IMR-90 (cell line): ENCODE data around the gene TBC1D16. TPM values are rescaled to one million over a fixed set of nuclear protein-coding genes. Genes with fewer than 3 reads are reported as not detected.

ENCODE experiments used
- ATAC-seq: fragments of 200-7000 bp; cut with Tn5 transposase; 2 replicates; pipeline ENCODE4 v1.9.1; 2020; ENCODE audit warnings: low read depth, mild to moderate bottlenecking, moderate library complexity
- BruUV-seq: library from RNA; stranded (reverse); fragments of 400-500 nt; replicated peaks from 2 replicates; lab custom pipeline; 2021; lab: Mats Ljungman, UMichigan
- CTCF ChIA-PET: fragments of 300-600 bp; formaldehyde crosslinking; extraction: SDS; loops from one replicate; lab custom pipeline; 2021; ENCODE audit warnings: antibody characterized with exemption; lab: Yijun Ruan, JAX
- POLR2A ChIA-PET: fragments of 300-600 bp; sonication (Branson Sonifier 250); formaldehyde crosslinking; loops from one replicate; lab custom pipeline; 2022; ENCODE audit warnings: antibody characterized with exemption; ENCODE audit not compliant: unreplicated experiment; lab: Charles Lee
- DNase-seq: peaks from one replicate; pipeline ENCODE4 v3.0.0; 2013
- H2AFZ ChIP-seq: replicated peaks from 2 replicates; pipeline ENCODE3; 2013; ENCODE audit warnings: low read length, mild to moderate bottlenecking; ENCODE audit not compliant: poor library complexity
- H2AK5ac ChIP-seq: 2 replicates; pipeline ENCODE4 v1.6.1; 2013; ENCODE audit warnings: low read depth, low read length, inconsistent platforms
- H2AK9ac ChIP-seq: replicated peaks from 2 replicates; pipeline ENCODE3; 2013; ENCODE audit warnings: mild to moderate bottlenecking, low read depth, low read length, moderate library complexity; ENCODE audit not compliant: poor library complexity
- H2BK120ac ChIP-seq: 2 replicates; pipeline ENCODE4 v1.6.1; 2013; ENCODE audit warnings: low read depth, low read length, inconsistent platforms
- H2BK15ac ChIP-seq: 3 replicates; pipeline ENCODE4 v1.6.1; 2013; ENCODE audit warnings: low read depth, low read length, inconsistent platforms
- H2BK20ac ChIP-seq: 2 replicates; pipeline ENCODE4 v1.6.1; 2013; ENCODE audit warnings: low read depth, mild to moderate bottlenecking, inconsistent platforms, low read length, moderate library complexity
- H2BK5ac ChIP-seq: 2 replicates; pipeline ENCODE4 v1.6.1; 2013; ENCODE audit warnings: mild to moderate bottlenecking, low read depth, low read length, inconsistent platforms; ENCODE audit not compliant: poor library complexity, severe bottlenecking
- H3K14ac ChIP-seq: replicated peaks from 2 replicates; pipeline ENCODE4 v1.6.1; 2013; ENCODE audit warnings: low read depth, low read length, inconsistent platforms
- H3K18ac ChIP-seq: 2 replicates; pipeline ENCODE4 v1.6.1; 2013; ENCODE audit warnings: low read depth, low read length, control low read depth
- H3K23ac ChIP-seq: 2 replicates; pipeline ENCODE4 v1.6.1; 2013; ENCODE audit warnings: low read depth, low read length, inconsistent platforms
- H3K27ac ChIP-seq: 2 replicates; pipeline ENCODE4 v1.5.1; 2013; ENCODE audit warnings: mild to moderate bottlenecking, control low read depth, low read length; ENCODE audit not compliant: insufficient read depth
- H3K27me3 ChIP-seq: 2 replicates; pipeline ENCODE4 v1.6.1; 2013; ENCODE audit warnings: low read length; ENCODE audit not compliant: control insufficient read depth, insufficient read depth
- H3K36me3 ChIP-seq: 2 replicates; pipeline ENCODE4 v1.6.1; 2013; ENCODE audit warnings: low read length, mixed read lengths; ENCODE audit not compliant: control insufficient read depth, insufficient read depth
- H3K4ac ChIP-seq: 2 replicates; pipeline ENCODE4 v1.6.1; 2013; ENCODE audit warnings: low read depth, low read length, inconsistent platforms
- H3K4me1 ChIP-seq: 2 replicates; pipeline ENCODE4 v1.6.1; 2013; ENCODE audit warnings: low read length, mixed read lengths; ENCODE audit not compliant: control insufficient read depth, insufficient read depth
- H3K4me2 ChIP-seq: 2 replicates; pipeline ENCODE4 v1.6.1; 2013; ENCODE audit warnings: low read depth, mild to moderate bottlenecking, control low read depth, low read length, moderate library complexity
- H3K4me3 ChIP-seq: 2 replicates; pipeline ENCODE4 v1.5.1; 2013; ENCODE audit warnings: low read depth, mild to moderate bottlenecking, control low read depth, low read length, moderate library complexity; ENCODE audit not compliant: insufficient read depth
- H3K56ac ChIP-seq: 2 replicates; pipeline ENCODE4 v1.6.1; 2013; ENCODE audit warnings: low read length, inconsistent platforms; ENCODE audit not compliant: insufficient read depth; ENCODE audit errors: extremely low read depth
- H3K79me1 ChIP-seq, 2 experiments: 2 replicates each; pipeline ENCODE4 v1.6.1; 2013; ENCODE audit warnings: low read length in 2 of 2, inconsistent platforms in 1 of 2, low read depth in 1 of 2
- H3K9ac ChIP-seq: 2 replicates; pipeline ENCODE4 v1.6.1; 2013; ENCODE audit warnings: low read depth, low read length, control low read depth
- H3K9me1 ChIP-seq: 2 replicates; pipeline ENCODE4 v1.6.1; 2013; ENCODE audit warnings: low read length, inconsistent platforms; ENCODE audit not compliant: insufficient read depth
- H3K9me3 ChIP-seq: 2 replicates; pipeline ENCODE4 v1.6.1; 2013; ENCODE audit warnings: low read length; ENCODE audit not compliant: control insufficient read depth, insufficient read depth
- H4K20me1 ChIP-seq: 2 replicates; pipeline ENCODE4 v1.6.1; 2013; ENCODE audit warnings: low read length, inconsistent platforms; ENCODE audit not compliant: insufficient read depth
- H4K5ac ChIP-seq: 2 replicates; pipeline ENCODE4 v1.6.1; 2013; ENCODE audit warnings: mild to moderate bottlenecking, low read depth, low read length, control low read depth
- H4K8ac ChIP-seq, 2 experiments: 2 replicates each; pipeline ENCODE4 v1.6.1; 2013; ENCODE audit warnings: low read depth in 2 of 2, low read length in 2 of 2, control low read depth in 1 of 2, inconsistent platforms in 1 of 2
- H4K91ac ChIP-seq: 2 replicates; pipeline ENCODE4 v1.6.1; 2013; ENCODE audit warnings: low read depth, low read length, inconsistent platforms; ENCODE audit not compliant: insufficient read depth
- BHLHE40 ChIP-seq: fragments of 150-350 bp; IDR thresholded peaks from 2 replicates; pipeline ENCODE4 v1.6.1; 2016; ENCODE audit warnings: mild to moderate bottlenecking, low read depth, low read length
- CEBPB ChIP-seq: IDR thresholded peaks from 2 replicates; pipeline ENCODE4 v1.6.1; 2012; ENCODE audit warnings: low read depth, low read length, improper control_type of control experiment
- CHD1 ChIP-seq: IDR thresholded peaks from 2 replicates; pipeline ENCODE4 v1.6.1; 2012; ENCODE audit warnings: low read depth, low read length, improper control_type of control experiment
- CTCF ChIP-seq: conservative IDR thresholded peaks from 2 replicates; pipeline ENCODE4 v1.5.1; 2012; ENCODE audit warnings: mild to moderate bottlenecking, low read depth, low read length, improper control_type of control experiment
- ELK1 ChIP-seq: fragments of 150-350 bp; IDR thresholded peaks from 2 replicates; pipeline ENCODE4 v1.6.1; 2016; ENCODE audit warnings: low read depth, mild to moderate bottlenecking, low read length, moderate library complexity, borderline replicate concordance
- FOS ChIP-seq: fragments of 150-350 bp; IDR thresholded peaks from 2 replicates; pipeline ENCODE4 v1.6.1; 2016; ENCODE audit warnings: low read depth, low read length
- MAFK ChIP-seq: IDR thresholded peaks from 2 replicates; pipeline ENCODE4 v1.6.1; 2012; ENCODE audit warnings: low read depth, low read length, improper control_type of control experiment
- MAZ ChIP-seq: IDR thresholded peaks from 2 replicates; pipeline ENCODE4 v1.6.1; 2012; ENCODE audit warnings: low read depth, mild to moderate bottlenecking, low read length, improper control_type of control experiment, moderate library complexity, borderline replicate concordance
- MXI1 ChIP-seq: IDR thresholded peaks from 2 replicates; pipeline ENCODE4 v1.6.1; 2012; ENCODE audit warnings: low read depth, mild to moderate bottlenecking, low read length, moderate library complexity, borderline replicate concordance
- NFE2L2 ChIP-seq: fragments of 150-350 bp; IDR thresholded peaks from 2 replicates; pipeline ENCODE4 v1.6.1; 2016; ENCODE audit warnings: low read depth, mild to moderate bottlenecking, low read length
- POLR2A ChIP-seq: IDR thresholded peaks from 2 replicates; pipeline ENCODE4 v1.6.1; 2012; ENCODE audit warnings: mild to moderate bottlenecking, low read depth, low read length
- RAD21 ChIP-seq: IDR thresholded peaks from 2 replicates; pipeline ENCODE4 v1.6.1; 2012; ENCODE audit warnings: low read length, improper control_type of control experiment
- RCOR1 ChIP-seq: IDR thresholded peaks from 2 replicates; pipeline ENCODE4 v1.6.1; 2012; ENCODE audit warnings: mild to moderate bottlenecking, low read length, improper control_type of control experiment; ENCODE audit not compliant: insufficient replicate concordance
- RFX5 ChIP-seq: IDR thresholded peaks from 2 replicates; pipeline ENCODE4 v1.8.0; 2012; ENCODE audit warnings: low read depth, mild to moderate bottlenecking, low read length, moderate library complexity
- SMC3 ChIP-seq: fragments of 150-350 bp; IDR thresholded peaks from 2 replicates; pipeline ENCODE4 v1.6.1; 2016; ENCODE audit warnings: low read depth, mild to moderate bottlenecking, antibody characterized with exemption, low read length, moderate library complexity
- USF2 ChIP-seq: fragments of 150-350 bp; IDR thresholded peaks from 2 replicates; pipeline ENCODE4 v1.6.1; 2017; ENCODE audit warnings: mild to moderate bottlenecking, antibody characterized with exemption, low read length, low read depth
- WGBS, 2 experiments: methylation state at CpG; one replicate each; pipeline versions ENCODE4 v1.1.5 to v1.1.7; 2013; ENCODE audit warnings: missing lambda C conversion rate in 2 of 2; ENCODE audit not compliant: insufficient read length in 1 of 2; ENCODE audit errors: extremely low coverage in 2 of 2; 5-methylcytosine and 5-hydroxymethylcytosine counted together
- dilution Hi-C: fragments of 300-500 bp; cut with HindIII; formaldehyde crosslinking; loops from one replicate; pipeline ENCODE4 v1.14.3; 2018; ENCODE audit warnings: low sequenced_read_pairs; ENCODE audit not compliant: unreplicated experiment
- in situ Hi-C: fragments of 300-500 bp; cut with MboI; formaldehyde crosslinking; loops from 3 replicates; pipeline ENCODE4 v1.14.3; 2019; ENCODE audit warnings: low sequenced_read_pairs, inconsistent platforms, mixed read lengths
- intact Hi-C: fragments of 100-400 bp; cut with micrococcal nuclease; formaldehyde crosslinking; loops from 2 replicates; pipeline ENCODE4 v1.10.0; 2022
- polyA plus RNA-seq, 3 experiments: library from polyadenylated mRNA; depleted of rRNA; stranded (reverse); fragments of >200 nt; gene quantifications; 2 replicates each; pipeline ENCODE4 v1.2.3, GENCODE V29; 2012; ENCODE audit warnings: low replicate concordance in 1 of 3
- total RNA-seq: library from RNA; depleted of rRNA; stranded (reverse); fragments of >200 nt; gene quantifications from 2 replicates; pipeline ENCODE4 v1.2.3, GENCODE V29; 2012

The TBC1D16 gene
- total and polyA plus RNA-seq, 2 of the 4 experiments (the other 2 are of a cell fraction) = 10.1 to 16.7 TPM

GRCh38 chr17:79995696-79996095 is 40.0 kb downstream of the TBC1D16 start:
- Histone ChIP-seq H3K36me3 (peaks cover 9% of the 10 kb centered on the region), H2BK120ac (no peak overlapping the region), H2AK5ac (no peak overlapping the region), H3K4me3 (no peak overlapping the region), H3K9me1 (peaks cover 15% of the 10 kb centered on the region), H4K20me1 (peaks cover 6% of the 10 kb centered on the region; the same call in 1 of the 2 replicates), H3K4me1 (peaks cover 26% of the 10 kb centered on the region), H3K23ac (no peak overlapping the region), H4K5ac (no peak overlapping the region), H3K14ac (no peak overlapping the region), H2BK20ac (no peak overlapping the region), H3K4me2 (no peak overlapping the region), H3K4ac (no peak overlapping the region), H4K8ac (no peak overlapping the region), H2BK15ac (no peak overlapping the region), H2AK9ac (no peak overlapping the region), H2BK5ac (no peak overlapping the region), H3K27ac (no peak overlapping the region), H3K9me3 (no peaks in the 10 kb centered on the region), H3K27me3 (no peaks in the 10 kb centered on the region), H3K79me1 (peaks cover 9 to 28% of the 10 kb centered on the region in 2 experiments; a peak in 3 of 4 replicates), H2AFZ (no peak overlapping the region), H3K18ac (no peak overlapping the region), H3K9ac (no peak overlapping the region), H3K56ac (no peak overlapping the region), H4K91ac (no peak overlapping the region)
- dilution Hi-C loops = no loop called here
- ATAC-seq = no peak
- POLR2A ChIA-PET = no interaction called here
- CTCF ChIA-PET = interaction anchor here (0.6 kb wide), 1 partner anchor 50 kb away, joined by 5 read pairs; no protein-coding TSS in a partner anchor
- no peak for DNase-seq
- no CpG with 5 or more reads among the region's 8 CpGs for WGBS, 2 experiments
- TF ChIP-seq CTCF (no peak), POLR2A (no peak), CHD1 (no peak), MXI1 (no peak), NFE2L2 (no peak), CEBPB (no peak), MAFK (no peak), USF2 (no peak), SMC3 (no peak), RFX5 (no peak), RAD21 (no peak), BHLHE40 (no peak), FOS (no peak), MAZ (no peak), RCOR1 (no peak), ELK1 (no peak)
- BruUV-seq = no TSS peak
- intact Hi-C loops = no loop called here
- in situ Hi-C loops = no loop called here
